Measurements from ENCODE around the gene TULP4. TPM values are rescaled to one million over a fixed set of nuclear protein-coding genes. Genes with fewer than 3 reads are reported as not detected.

The TULP4 gene
- total RNA-seq, 4 donors from 2014 or later = 209 to 459 (median 292) TPM

DNA sequence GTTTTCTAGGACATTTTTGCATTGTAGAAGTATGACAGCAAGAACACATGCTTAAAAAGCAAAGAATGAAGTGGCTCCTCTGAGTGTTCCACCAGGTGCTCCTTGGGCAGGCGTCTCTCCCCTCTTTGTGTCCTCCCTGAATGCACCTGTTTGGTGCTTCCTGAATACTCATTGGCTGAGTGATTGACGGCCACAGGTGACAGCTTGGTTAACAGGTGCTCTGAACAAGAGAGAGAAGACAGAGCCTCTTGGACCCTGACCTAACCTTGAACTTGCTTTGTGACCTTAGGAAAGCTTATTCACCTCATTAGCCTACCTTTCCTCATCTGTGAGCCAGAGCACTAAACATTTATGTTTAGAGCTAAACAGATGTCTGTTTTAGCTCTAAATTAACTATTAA, 93.7 kb downstream of the TULP4 start:
- peaks cover 8 to 11% of the 10 kb centered on the region in 2 donors for H3K4me1 ChIP-seq
- 100% methylated on average over 2 of the region's 2 CpGs for WGBS, 2 donors
- no peak overlapping the region for H3K4me3 ChIP-seq (replicated peaks in 1 of 3)
- no peak for DNase-seq
- intact Hi-C loops (cut with DNase I) = no loop called here
- TF ChIP-seq CTCF (IDR thresholded peaks at IDR 0.05) = no peak
- no peak for TF ChIP-seq POLR2A (IDR thresholded peaks at IDR 0.05)
- H3K27ac ChIP-seq = no peak overlapping the region
- H3K9me3 ChIP-seq = no peaks in the 10 kb centered on the region
- H3K27me3 ChIP-seq = no peaks in the 10 kb centered on the region
- H3K36me3 ChIP-seq = no peaks in the 10 kb centered on the region

DNA sequence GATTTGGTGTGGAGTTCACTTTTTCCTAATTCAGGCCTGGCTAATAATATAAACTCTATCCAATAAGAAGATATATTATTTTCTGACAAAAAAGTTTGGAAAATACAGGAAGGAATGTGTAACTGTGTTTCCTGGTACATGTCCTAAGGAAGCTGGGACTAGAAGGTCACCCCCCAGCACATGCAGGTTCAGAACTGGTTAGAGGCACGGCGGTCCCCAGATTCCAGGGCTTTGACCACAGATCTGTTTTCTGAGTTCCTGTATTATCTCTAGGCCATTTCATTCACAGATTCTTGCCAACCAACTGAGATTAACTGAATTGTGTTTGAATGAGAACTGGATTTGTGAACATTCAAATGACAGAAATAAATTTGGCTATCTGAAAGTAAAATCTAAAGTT, 94.5 kb downstream of the TULP4 start:
- intact Hi-C loops (cut with DNase I) = no loop called here
- Histone ChIP-seq H3K4me1 (peaks cover 8 to 11% of the 10 kb centered on the region in 2 donors), H3K27me3 (no peaks in the 10 kb centered on the region), H3K36me3 (no peaks in the 10 kb centered on the region), H3K4me3 (replicated peaks in 1 of 3) (no peak overlapping the region), H3K27ac (no peak overlapping the region), H3K9me3 (no peaks in the 10 kb centered on the region)
- WGBS, 2 donors = 85 to 89% methylated on average over 2 of the region's 2 CpGs
- TF ChIP-seq POLR2A (IDR thresholded peaks at IDR 0.05) = no peak
- TF ChIP-seq CTCF (IDR thresholded peaks at IDR 0.05) = no peak
- DNase-seq = no peak

DNA sequence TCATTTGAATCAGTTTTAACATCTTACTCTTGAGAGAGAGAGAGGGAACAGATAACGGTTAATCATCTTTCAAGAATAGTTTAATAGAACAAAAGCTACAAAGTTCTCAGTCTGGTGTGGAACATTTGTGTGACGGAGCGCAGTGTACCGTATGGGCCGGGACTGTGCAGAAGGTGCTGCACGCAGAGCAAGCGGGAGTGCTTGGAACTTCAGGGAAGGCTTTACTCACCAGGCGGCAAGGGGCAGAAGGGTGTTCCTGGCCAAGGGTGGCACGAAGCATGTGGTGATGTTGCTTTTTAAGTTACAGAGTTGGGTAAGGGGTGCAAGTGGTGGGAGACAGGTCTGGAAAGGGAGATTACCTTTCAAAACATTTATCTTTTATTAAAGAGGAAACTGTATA, 95.7 kb downstream of the TULP4 start:
- Histone ChIP-seq H3K27me3 (no peaks in the 10 kb centered on the region), H3K4me1 (peaks cover 8 to 11% of the 10 kb centered on the region in 2 donors), H3K27ac (no peak overlapping the region), H3K4me3 (replicated peaks in 1 of 3) (no peak overlapping the region), H3K9me3 (no peaks in the 10 kb centered on the region), H3K36me3 (no peaks in the 10 kb centered on the region)
- intact Hi-C loops (cut with DNase I) = no loop called here
- DNase-seq = no peak
- 94 to 97% methylated on average over 9 of the region's 9 CpGs for WGBS, 2 donors
- TF ChIP-seq CTCF (IDR thresholded peaks at IDR 0.05) (no peak), POLR2A (IDR thresholded peaks at IDR 0.05) (no peak)

DNA sequence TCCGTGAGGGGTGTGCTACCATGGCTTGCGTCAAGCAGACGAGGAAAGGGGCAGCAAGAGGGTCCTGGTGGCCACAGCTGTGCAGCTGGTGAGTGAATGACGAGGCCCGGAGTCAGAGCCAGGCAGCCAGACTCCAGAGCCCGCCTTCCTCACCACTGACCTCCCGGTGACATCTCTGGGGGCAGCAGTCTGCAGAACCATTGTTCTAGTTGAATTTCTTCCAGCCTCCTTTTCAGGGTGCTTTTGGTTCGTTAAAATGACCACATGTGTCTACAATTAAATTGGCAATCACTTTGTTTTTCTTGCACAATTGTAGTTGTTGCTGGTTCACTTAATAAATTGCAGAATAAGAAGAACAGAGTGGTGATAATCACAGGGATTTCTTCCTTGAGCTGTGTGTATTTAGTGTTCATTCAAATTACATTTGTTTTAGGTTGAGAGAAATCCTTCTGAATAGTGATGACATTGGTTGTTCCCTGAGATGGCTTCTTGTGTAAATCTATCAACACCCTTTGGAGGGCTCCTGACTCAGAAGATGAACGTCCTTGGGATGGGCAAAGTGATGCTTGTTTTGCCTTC, 96.4 kb downstream of the TULP4 start:
- DNase-seq = no peak
- Histone ChIP-seq H3K4me1 (peaks cover 8 to 11% of the 10 kb centered on the region in 2 donors), H3K27ac (no peak overlapping the region), H3K27me3 (no peaks in the 10 kb centered on the region), H3K4me3 (replicated peaks in 1 of 3) (no peak overlapping the region), H3K9me3 (no peaks in the 10 kb centered on the region), H3K36me3 (no peaks in the 10 kb centered on the region)
- intact Hi-C loops (cut with DNase I) = no loop called here
- TF ChIP-seq CTCF (IDR thresholded peaks at IDR 0.05) (no peak), POLR2A (IDR thresholded peaks at IDR 0.05) (no peak)
- 53 to 60% methylated on average over 9 of the region's 9 CpGs for WGBS, 2 donors

GRCh38 chr6:158409451-158409850, 97.2 kb downstream of the TULP4 start:
- no peak for DNase-seq
- peaks cover 8 to 11% of the 10 kb centered on the region in 2 donors for H3K4me1 ChIP-seq
- H3K36me3 ChIP-seq = no peaks in the 10 kb centered on the region
- WGBS, 2 donors = 71 to 75% methylated on average over 3 of the region's 3 CpGs
- H3K27ac ChIP-seq = no peak overlapping the region
- no peaks in the 10 kb centered on the region for H3K27me3 ChIP-seq
- intact Hi-C loops (cut with DNase I) = no loop called here
- H3K4me3 ChIP-seq (replicated peaks in 1 of 3) = no peak overlapping the region
- no peaks in the 10 kb centered on the region for H3K9me3 ChIP-seq
- TF ChIP-seq POLR2A (IDR thresholded peaks at IDR 0.05) (no peak), CTCF (IDR thresholded peaks at IDR 0.05) (no peak)

Data from thyroid gland (tissue), 4 donors.